ENCODE measurements around the gene HID1.

Gene HID1

DNA sequence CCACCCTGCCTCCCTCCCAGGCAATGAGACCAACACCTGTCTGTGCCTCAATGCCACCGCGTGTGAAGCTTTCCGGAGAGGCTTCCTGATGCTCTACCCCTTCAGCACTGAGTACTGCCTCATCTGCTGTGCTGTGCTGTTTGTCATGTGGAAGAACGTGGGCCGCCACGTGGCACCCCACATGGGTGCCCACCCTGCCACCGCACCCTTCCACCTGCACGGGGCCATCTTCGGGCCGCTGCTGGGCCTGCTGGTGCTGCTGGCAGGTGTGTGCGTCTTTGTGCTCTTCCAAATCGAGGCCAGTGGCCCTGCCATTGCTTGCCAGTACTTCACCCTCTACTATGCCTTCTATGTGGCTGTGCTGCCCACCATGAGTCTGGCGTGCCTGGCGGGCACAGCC, 25.9 kb downstream of the HID1 start:
- FAIRE-seq: no peak

DNA sequence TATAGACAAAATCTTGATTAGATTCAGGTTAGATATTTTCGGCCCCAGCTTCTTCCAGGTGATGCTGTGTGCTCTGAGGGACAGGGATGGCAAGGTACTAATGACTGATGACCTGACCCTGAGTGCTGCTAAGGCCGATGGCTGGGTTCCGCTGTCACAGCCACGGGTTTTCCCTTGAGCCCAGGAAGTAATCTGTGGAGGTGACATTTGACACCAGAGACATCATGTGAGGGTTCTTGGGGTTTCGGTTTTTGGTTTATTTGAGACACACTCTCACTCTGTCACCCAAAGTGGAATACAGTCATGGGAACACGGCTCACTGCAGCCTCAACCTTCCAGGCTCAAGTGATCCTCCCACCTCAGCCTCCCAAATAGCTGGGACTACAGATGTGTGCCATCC, 27.0 kb downstream of the HID1 start:
- no peak for FAIRE-seq

DNA sequence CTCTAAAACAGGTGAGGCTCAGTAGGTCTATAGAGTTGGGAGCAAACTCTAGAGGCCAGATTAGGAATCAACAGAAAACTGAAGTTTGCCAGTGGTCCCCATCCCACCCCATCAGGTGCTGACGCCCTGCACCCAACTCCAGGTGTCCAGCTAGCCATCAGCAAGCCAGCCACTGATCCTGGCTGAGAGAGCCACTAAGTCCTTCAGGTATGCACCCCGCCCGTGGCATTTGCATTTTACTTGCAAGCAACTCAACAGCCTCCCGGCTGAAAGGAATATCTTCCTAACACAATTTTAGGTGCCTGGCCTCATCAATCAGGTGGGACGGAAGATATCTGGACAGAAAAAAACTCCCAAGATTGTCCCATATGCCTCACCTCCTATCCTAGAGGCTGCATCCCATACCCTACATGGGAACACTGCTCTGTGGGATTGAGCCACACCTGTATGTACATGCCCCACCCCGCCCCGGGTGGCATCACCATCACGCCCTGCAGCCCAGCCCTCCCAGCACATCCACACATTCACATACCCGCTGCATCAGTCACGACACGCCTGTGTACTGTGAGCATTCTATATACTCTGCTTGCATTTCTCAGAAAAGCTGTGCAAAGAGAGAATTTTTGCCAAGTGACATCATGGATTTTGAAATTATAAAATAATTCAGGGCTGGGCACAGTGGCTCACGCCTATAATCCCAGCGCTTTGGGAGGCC, 28.6 kb downstream of the HID1 start:
- FAIRE-seq: no peak

DNA sequence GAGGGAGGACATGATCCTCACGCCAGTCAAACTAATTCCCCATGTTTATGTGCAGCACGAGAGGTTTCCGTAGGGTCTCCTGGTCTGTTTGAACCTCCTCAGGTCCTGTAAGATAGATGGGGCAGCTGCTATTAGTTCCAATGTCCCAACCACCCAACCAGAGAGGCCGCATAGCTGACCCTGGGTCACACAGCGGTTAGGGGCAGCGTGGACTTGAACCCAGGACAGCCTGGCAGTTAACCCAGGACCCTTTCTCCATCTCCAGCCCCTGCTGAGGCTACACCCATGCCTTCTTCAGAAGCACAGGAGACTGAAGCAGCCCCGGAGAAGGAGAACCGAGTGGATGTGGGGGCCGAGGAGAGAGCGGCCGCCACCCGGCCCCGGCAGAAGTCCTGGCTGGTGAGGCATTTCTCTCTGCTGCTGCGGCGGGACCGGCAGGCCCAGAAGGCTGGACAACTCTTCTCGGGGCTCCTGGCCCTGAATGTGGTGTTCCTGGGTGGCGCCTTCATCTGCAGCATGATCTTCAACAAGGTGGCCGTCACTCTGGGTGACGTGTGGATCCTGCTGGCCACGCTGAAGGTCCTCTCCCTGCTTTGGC, 31.3 kb downstream of the HID1 start:
- FAIRE-seq: no peak

DNA sequence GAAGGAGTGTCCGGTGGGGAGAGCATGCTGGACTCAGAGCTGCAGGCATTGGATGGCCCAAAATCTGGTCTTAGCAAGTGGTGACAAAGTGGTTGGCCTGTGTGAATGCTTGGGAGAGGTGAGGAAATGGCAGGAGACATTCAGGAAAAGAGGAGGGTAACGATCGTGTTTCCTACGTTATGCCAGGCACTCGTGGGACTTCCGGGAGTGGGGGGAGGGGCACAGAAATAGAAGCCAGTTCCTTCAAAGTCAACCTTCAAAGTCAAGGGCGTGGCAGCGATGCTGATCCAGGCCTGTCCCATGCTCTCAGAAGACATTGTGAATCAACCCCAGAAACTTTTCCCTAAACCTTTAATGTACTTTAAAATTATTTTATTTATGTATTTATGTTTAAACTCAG, 33.0 kb downstream of the HID1 start:
- no peak for FAIRE-seq

DNA sequence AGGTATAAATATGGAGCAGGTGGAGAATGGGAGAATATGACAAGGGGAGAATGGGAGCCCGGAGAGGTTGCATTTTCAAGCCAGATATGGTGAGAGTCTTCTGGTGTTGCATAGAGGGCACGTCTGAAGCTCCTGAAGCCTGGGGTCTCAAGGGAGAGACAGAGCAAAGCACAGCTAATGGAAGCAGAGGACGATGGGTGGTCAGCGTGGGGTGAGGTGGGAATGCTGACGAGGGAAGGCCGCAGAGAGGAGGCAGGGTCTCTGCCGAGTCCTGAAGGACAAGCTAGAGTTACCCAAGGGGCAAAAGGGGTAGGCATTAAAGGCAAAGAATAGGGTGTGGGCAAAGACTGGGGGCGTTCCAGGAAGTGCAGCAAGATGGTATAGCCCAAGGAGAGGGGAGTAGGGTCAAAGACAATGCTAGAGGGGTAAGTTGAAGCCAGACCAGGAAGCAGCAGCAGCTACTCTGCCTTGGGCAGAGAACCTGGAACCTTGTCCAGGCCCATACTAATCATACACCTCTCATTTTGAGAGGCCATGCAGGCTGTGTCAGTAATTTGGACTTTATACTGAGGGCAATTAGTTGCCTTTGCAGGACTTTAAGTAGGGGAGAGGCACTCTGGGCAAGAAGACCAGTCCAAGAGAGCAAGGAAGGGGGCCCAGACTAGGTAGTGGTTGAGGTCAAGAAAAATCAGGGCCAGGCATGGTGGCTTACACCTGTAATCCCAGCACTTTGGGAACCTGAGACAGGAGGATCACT, 34.2 kb downstream of the HID1 start:
- no peak for FAIRE-seq

DNA sequence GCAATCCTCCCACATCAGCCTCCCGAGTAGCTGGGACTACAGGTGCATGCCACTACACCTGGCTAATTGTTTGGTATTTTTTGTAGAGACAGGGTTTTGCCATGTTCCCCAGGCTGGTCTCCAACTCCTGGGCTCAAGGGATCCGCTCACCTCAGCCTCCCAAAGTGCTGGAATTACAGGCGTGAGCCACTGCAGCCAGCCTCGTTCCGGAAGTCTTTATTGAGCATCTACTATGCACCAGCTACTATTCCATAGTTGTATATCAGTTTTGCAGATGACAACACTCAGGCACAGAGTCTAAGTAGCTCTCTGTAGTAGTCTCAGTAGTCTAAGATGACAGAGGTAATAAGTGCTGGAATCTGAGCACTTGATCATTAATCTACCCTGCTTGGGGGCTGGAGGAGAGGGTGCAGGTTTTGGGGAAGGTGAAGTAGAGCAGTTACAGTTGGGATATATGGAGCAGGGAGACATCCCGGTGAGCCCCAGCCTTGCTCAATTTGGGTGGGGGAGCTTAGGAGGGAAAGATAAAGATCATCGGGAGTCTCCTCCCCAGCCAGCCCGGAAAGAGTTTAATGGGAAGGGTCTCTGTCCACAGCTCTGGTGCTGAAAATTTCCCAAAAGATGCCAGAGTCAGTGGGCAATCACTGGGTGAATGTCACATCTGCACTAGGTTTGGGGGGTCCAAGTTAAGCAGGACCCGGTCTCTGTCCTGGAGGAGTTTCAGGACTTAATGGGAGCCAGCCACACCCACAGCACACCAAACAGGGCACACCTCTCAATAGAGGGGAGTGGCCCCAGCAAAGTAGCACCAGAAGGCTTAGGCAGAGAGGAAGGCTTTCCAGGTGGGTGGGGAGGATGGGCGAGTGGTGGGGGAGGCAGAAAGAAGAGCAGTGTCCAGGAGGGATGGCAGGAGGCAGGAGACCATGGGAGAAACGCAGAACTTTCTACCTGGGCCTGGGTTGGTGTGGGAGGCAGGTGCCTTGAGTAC, 35.2 kb downstream of the HID1 start:
- FAIRE-seq: no peak

DNA sequence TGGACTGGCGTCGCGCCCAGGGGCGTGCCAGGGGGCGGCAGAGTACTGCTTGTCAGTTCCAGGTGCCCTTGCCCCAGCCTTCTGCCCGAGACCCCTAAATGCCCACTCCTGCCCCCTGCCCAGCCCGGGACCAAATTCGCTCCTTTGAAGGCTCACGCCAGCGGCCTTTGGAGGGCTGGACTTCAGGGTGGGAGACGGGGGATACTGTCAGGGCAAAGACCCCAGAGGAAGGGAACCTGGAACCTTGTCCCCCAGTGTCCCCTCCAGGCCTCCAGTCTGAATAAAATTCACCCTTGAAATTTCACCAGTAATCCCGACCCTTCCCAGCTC, 36.1 kb downstream of the HID1 start:
- FAIRE-seq: no peak

DNA sequence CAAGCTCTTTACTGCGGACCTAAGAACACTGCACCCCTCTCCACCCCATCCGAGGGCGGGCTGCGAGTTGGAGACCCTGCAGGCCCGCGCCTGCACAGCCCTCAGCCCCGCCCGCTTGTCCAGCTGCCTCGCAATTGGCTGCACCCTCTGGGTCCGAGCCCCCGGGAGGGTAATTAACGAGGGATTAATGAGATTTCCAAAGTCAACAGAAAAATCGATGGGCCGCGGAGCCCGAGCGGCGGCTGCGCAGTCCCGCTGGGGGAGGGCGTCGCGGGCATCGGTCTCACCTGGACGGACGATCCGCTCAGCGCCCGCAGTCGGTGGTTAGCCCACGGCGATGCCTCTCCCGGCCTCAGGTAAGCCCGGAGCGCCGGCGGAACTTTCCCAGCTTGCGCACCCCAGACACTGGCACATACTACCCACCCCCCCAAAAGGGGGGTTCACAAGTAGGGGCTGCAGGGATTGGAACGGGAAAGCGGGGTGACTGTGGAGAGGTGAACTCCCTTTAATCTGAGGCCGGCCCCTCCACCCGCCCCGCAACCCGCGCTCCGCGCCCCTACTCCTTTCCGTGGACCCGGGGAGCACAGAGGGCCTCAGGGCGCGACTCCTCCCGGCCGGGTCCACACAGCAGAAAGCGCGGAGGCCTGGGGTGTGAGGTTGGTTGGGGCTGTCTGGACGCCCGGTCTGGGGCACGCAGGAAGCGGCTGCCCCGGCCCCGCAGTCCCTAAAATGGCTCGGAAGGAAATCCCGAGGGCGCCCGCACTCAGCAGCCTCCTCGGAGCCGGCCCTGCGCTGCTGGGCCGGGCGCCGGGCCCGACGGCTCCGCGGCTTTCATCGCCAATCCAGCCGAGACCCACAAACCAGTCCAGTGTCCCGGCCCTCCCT, 36.7 kb downstream of the HID1 start, which contains the start of gene OTOP3:
TSS of gene OTOP3 (plus strand) at position 314 of the 885 bp plus-strand sequence. CDS start at position 338, 24 bp downstream.
- no peak for FAIRE-seq

DNA sequence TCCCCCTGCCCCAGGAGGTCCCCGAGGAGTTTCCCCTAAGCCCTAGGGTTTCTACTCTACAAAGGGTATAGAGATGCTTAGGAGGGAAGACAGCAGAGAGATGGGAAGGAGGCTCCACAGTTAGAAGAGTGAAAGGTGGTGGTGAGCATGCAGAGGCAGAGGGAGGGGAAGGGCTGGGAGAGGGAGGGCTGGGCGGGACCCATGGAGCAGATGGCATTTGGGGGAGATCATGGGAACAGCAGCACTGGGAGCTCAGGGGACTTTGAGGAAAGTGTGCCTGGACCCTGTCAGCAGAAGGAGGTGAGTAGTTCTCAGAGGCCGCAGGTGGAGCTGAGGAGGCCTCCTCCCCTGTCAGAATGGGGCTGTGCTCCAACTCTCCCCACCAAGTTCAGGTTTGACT, 37.5 kb downstream of the HID1 start:
- no peak for FAIRE-seq

DNA sequence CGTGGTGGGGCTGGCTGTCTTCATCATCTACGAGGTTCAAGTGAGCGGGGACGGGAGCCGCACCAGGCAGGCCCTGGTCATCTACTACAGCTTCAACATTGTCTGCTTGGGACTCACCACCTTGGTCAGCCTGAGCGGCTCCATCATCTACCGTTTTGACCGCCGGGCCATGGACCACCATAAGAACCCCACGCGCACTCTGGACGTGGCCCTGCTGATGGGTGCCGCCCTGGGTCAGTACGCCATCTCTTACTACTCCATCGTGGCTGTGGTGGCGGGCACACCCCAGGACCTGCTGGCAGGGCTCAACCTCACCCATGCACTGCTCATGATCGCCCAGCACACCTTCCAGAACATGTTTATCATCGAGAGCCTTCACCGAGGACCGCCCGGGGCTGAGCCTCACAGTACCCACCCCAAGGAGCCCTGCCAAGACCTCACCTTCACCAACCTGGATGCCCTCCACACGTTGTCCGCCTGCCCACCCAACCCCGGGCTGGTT, 42.0 kb downstream of the HID1 start:
- FAIRE-seq: no peak

DNA sequence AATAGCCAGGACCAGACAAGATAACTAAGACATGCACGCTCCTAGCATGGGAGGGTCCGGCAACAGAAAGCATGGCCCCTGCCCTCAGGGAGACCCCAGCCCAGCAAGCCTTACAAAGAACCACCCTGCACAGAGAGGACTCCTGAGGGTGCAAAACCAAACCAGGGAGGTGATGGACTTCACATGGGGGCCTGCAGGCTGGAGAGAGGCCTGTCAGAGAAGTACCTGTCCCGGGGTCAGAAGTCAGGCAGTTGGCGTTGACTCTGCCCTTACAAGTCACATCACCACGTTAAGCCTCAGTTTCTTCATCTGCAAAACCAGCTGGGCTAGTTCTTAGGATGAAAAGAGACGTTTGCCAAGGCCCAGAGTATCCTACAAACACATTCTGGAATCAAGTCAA, 43.8 kb downstream of the HID1 start:
- no peak for FAIRE-seq

DNA sequence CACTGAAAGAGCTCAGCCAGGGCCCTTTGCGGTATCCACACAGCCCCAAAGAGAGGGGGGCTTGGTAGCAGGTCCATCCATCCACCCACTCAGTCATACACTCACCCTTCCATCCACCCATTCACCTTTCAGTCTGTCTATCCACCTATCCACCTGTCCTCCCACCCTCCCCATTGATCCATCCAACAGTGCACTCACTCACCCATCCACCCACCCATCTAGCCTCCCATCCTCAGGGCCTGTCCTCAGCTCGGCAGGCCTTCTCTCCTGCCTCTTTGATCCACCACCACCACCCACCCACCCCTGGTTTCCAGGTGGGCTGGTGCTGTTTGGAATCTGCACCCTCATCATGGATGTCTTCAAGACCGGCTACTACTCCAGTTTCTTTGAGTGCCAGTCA, 47.3 kb downstream of the HID1 start:
- FAIRE-seq: no peak

DNA sequence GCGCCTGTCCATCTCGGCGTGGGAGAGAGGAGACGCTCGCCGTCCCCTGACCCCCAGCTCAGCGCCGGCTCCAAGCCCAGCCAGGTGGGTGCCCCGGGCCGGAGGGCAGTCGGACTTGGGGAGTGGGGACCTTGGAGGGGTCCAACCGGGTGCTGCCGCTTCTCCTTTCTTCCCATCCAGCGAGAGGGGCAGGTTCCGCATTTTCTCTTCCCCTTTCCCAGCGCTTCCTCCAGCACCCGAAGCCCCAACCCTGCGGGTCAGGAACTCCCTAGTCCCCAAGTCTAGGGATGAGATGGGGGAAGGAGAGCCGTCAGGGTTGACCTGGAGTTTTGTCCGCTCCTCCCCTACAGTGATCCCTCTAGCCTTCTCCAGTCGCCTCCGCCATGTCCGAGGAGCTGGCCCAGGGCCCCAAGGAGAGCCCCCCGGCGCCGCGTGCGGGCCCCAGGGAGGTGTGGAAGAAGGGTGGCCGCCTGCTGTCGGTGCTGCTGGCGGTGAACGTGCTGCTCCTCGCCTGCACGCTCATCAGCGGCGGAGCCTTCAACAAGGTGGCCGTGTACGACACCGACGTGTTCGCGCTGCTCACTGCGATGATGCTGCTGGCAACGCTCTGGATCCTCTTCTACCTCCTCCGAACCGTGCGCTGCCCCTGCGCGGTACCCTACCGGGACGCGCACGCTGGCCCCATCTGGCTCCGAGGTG, 48.2 kb downstream of the HID1 start, which contains the start of gene OTOP2:
TSS of gene OTOP2 (plus strand) at position 24 of the 699 bp plus-strand sequence. CDS start at position 384, 360 bp downstream.
- FAIRE-seq: no peak

DNA sequence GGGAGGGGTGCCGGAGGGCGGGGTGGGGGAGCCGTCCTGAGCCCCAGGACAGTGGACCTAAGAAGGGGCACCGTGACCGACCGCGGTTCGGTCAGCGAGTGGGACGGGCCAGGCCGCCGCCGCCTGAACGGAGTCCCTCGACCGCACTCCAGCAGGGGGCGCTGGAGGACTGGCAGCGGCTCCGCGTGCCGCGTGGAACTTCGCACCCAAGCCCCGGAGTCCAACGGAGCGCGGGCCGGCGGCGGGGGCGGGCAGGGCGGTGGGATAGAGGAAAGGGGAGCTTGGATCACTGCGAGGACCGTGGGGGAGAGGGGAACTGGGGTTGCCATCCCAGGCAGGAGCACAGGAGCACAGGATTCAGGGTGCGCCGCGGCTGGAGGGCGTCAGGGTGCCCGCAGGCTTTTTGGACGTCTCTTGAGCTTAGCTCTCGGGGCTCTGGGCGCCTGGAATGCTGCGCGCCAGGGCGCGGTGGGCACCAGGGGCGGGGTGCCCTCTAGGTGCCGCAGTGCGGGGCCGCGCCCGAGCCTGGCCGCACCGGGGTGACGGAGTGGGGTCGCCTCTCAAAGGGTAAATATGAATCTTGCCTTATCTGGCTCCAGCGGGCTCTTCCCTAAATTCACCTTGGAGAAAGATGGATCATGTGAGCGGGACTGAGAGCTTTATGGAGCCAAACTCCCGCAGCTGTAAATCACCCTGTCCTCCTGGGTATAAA, 48.9 kb downstream of the HID1 start:
- FAIRE-seq: no peak

DNA sequence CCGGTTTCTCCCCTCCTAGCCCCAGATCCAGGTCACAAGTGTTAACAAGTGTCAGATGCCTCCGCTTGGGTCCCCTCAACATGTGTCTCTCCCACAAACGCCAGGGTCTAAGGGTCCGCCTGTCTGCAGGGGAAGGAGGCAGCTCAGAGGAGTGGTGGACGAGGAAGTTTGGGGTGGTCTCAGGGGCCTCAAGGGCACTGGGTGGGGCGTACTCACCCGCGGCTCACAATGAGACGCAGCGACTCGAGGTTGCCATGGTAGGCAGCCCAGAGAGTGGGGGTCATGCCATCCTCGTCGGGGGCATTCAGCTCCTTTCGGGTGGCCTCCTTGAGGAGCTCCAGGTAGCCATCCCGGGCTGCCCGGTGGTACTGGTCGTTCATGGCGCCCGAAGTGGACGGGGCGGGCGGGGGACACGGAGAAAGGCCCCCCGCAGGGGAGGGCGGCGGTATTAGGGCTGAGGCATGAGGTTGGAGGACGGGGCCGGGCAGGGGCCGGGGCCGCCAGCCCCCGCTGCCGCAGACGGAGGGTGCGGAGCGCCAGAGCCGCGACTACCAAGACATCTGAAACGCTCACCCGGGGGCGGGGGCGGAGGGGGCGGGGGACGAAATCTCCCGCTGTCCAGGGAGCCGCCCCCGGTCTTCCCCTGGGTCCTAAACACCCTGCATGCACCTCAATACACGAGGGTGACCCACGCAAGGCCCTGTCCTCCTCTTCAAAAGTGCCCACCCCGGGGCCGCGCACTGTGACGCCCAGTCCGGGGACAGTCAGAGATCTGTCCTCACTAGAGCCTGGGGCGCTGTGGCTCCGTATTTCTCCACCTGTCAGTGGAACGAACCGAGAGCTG, 49.6 kb downstream of the HID1 start, which contains the start of gene USH1G:
TSS of gene USH1G (minus strand) at position 562 of the 844 bp plus-strand sequence. CDS start at position 380, 182 bp downstream.
- FAIRE-seq: no peak

DNA sequence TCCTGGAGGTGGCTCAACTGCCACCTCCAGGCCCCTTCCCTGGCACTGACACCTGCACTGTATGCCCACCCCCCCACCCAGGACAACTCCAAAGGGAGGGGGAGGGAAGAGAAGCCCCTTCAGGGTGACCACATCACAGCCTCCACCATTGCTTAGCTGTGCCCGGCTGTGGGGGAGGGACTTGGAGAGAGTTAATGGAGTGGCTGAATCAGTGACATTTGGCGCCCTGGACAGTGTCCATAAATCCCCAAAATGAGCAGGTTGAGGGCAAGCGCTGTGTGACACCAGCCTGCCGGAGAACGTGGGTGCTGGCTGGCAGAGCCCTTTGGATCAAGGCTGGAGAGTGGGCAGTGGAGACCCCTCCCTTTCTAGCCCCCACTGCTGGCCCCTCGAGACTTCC, 50.4 kb downstream of the HID1 start:
- no peak for FAIRE-seq

DNA sequence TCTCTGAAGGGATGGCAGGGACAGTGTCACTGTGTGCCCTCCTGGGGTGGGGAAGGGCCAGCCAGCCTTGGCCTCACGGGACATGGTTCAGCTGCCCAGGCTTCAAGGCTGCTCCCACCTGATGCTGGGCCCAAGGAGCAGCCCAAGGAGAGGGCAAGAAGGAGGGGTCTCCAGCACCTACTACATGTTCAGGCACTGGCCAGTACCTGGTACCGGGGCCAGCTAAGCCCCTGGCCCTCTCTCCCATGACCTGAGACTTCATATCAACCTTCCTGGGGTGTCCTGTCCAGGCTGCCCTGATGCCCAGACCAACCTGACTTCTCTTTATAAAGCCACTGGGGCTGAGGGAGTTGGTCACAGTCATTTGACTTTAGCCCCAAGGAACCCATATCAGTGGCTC, 50.8 kb downstream of the HID1 start:
- no peak for FAIRE-seq

DNA sequence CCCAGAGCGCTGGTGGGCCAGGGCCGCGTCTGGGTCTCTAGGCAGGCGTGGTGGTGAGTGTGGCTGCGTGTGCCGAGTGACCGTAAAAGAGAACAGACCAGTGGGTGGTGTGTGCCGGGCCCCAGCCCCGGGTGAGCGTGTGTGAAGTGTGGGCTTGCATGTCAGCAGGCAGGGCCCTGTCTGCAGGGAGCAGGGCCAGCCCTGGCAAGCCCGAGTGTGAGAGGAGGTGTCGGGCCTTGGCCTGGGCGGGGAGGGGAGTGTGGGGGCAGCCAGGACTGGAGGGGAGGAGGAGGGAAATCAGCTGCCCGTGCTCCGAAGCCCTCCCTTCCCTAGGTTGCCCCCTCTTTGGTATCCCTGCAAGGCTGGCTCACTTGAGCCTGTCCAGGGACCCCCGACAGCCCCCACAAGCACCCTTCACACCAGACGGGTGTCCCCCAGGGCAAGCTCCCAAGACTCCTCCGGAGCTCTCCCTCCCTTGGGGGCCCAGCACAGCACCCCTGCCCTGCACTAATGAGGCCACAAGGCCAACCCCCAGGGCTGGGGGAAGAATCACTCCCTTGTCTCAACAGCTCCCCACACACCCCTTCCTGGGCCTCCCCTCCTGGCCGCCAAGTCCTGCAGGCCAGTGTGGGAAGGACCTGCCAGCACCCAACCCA, 51.4 kb downstream of the HID1 start:
- no peak for FAIRE-seq
